IPS DF 4.7 (cell line): Measurements from ENCODE around the gene PDE11A.

ENCODE experiments used
- DNase-seq: peaks from one replicate; pipeline ENCODE4 v3.0.0-alpha.2; 2013; ENCODE audit warnings: low spot score; ENCODE audit errors: extremely low read depth

PDE11A gene

GRCh38 chr2:177694348-177694747 lies 378.2 kb downstream of the PDE11A start:
- no peak for DNase-seq

GRCh38 chr2:177693658-177694339 lies 378.8 kb downstream of the PDE11A start:
- DNase-seq, result no peak

DNA sequence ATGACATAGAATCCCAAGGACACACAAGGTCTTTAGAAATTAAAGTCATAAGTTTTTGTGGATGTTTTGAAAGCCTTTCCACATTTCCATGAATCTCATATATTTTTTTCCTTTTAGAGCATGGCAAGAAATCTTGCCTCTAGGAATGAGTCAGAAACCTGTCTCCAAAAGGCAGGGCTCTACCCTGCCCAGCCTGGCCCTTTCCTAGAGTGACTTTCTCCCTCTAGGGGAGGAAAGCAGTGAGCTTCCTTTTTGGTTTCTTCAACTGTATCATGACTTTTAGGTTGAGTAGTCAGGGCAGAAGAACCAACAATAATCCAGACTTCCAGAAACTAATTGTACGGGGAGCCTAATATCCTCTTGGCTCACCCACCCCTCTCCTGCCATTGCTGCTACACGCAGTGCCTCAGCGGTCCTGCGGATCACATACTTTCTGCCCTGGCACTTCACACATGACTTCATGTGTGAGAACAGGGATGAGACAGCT lies 379.8 kb downstream of the PDE11A start:
- no peak for DNase-seq

- DNase-seq, result no peak
These were observed 380.4 kb downstream of the PDE11A start for GRCh38 chr2:177692042-177692782.

- no peak for DNase-seq
These were observed 381.4 kb downstream of the PDE11A start for GRCh38 chr2:177691177-177691576.

GRCh38 chr2:177689623-177690022 lies 383.0 kb downstream of the PDE11A start:
- no peak for DNase-seq

DNA sequence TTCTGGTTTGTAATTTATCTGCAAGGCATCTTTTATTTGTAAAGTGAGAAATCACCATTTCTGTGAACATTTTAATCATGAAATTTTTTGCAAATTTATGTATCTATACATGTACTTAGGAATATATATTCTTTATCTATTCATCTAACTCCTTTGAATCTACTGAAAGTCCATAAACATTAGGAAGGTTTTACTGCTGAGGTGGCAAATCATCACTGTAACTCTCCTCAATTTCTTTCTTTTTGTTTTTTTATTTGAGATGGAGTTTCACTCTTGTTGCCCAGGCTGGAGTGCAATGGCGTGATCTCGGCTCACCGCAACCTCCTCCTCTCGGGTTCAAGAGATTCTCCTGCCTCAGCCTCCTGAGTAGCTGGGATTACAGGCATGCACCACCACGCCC lies 383.7 kb downstream of the PDE11A start:
- DNase-seq, result no peak

DNA sequence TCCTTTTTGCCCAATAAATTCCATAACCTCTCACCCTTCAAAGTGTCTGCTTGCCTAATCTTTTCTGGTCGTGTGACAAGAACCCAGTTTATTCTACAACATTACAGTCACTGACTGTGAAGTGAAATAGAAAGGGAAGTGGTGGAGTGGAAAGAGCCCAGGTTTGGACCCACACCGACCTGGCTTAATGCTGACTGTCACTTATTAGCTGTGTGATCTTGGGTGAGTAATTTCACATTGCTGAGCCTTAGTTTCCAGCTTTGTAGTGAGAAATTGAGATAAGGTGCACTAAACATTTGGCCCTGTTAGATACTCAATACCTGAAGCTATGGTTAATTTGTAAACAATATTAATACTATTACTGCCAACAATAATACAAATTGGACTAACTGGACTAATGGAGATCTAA lies 388.9 kb downstream of the PDE11A start:
- DNase-seq, result no peak

DNA sequence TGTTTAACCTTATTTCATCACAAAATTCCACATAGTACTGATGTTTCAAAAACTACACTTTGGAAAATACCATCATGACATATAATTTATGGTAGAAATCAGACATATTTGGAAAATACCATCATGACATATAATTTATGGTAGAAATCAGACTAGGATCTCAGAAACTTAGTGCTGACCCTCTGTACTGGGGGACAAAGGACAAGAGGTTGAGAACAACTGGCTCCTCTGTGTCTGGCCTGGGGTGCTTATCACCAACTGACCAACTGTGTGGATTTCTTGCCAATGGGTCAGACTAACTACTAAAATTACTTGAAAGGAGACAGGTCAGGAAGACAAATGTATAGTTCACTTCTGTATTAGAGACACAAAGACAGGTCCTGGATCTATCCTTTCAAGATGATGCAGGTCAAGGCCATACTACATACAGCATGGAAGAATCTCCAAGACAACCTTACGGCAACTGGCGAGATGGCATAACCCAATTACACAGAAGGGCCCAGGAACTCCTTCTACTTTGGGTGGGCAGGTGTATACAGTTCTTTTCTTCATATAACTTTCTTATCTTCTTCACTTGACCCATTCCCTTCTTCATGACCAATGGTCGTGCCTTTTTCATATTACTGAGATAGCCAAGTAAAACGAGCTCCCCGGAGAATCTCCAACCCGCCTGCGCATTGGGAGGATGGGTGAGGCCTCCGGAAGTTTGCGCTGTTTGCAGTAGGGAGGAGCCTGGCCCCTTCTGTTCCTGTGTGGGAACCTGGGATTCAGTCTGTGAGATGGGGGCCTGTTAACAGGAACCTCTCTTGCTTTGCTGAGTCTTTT lies 389.5 kb downstream of the PDE11A start:
- DNase-seq, result no peak

DNA sequence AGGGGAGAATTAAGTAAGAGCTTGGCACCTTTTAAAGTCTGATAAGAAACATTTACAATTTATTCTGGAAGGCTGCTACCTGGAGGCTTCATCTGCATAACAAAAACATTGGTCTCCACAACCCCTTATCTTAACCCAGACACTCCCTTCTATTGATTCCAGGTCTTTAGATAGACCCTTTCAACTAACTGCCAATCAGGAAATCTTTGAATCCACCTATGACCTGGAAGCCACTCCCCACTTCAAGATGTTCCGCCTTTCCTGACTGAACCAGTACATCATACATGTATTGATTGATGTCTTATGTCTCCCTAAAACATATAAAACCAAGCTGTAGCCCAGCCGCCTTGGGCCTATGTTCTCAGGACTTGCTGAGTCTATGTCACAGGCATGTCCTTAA lies 390.6 kb downstream of the PDE11A start:
- no peak for DNase-seq

GRCh38 chr2:177680866-177681712 lies 391.5 kb downstream of the PDE11A start:
- no peak for DNase-seq

GRCh38 chr2:177679611-177680605 lies 392.7 kb downstream of the PDE11A start:
- DNase-seq, result no peak

DNA sequence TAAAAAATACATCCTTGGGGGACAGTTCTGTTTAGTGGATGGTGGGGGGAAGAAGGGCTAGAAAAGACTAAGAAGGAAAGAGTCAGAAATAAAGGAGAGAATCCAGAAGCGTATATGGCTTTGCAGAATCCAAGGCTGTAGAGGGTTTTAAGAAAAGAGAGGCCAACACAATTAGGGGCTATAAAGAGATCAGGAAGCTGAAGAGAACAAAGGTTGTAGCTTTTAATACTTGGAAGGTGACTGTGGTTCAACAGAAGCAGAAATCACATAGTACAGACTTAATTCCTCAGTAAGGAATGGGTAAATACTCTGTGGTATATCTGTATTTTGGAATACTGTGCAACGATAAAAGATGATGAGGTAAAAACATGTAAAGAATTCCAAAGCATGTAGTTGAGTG lies 393.6 kb downstream of the PDE11A start:
- no peak for DNase-seq

- no peak for DNase-seq
These were observed 395.9 kb downstream of the PDE11A start for GRCh38 chr2:177676636-177677035.

DNA sequence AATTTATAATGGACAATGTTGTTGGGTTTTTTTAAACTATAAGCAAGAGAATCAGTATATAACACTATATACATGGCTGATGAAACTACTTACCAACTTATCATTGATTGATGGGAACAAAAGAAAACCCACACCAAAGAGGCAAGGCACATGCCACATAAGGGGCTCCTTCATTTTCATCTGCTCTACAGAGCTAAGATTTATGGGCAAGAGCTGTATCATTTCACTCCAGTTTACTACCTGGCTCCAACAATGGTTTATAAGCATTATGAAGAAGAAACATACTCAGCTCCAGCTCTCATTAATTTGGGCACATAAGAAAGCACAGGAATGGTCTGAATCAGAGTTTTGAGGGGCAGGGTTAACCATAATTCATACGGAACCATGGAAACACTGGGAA lies 396.8 kb downstream of the PDE11A start:
- no peak for DNase-seq

- no peak for DNase-seq
These were observed 397.2 kb downstream of the PDE11A start for GRCh38 chr2:177675350-177675821.

- DNase-seq, result no peak
These were observed 398.7 kb downstream of the PDE11A start for GRCh38 chr2:177673602-177674595.

DNA sequence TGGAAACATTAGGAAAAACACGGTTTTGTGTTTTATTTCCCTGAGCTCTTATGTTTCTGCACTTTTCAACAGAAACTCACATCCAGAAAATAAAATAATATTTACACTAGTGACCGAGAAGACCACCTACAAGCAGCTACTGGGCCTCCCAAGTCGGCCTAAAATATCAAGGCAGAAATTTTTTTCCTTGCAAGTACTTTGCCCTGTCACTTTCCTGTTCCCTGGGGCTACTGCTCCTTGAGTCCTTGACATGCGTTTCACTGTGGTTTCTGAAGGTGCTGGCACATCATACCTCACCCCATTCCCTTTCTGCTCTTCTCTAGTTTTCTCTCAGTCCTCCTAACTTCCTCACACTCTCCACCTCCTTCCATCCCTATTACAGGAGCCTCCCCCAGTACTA lies 400.9 kb downstream of the PDE11A start:
- DNase-seq, result no peak
